BE2C (cell line): ENCODE data around the gene ABCA4.

Experiments
- DNase-seq: peaks from one replicate; pipeline ENCODE4 v3.0.0-alpha.2; 2020
- H3K27me3 ChIP-seq: fragments of 250-450 bp; sonication (Bioruptor Pico); 2 replicates; pipeline ENCODE4 v1.5.1; 2020; ENCODE audit warnings: mild to moderate bottlenecking
- H3K36me3 ChIP-seq: fragments of 250-450 bp; sonication (Bioruptor Pico); 2 replicates; pipeline ENCODE4 v1.5.1; 2020; ENCODE audit warnings: mild to moderate bottlenecking
- H3K4me1 ChIP-seq: fragments of 250-450 bp; sonication (Bioruptor Pico); 2 replicates; pipeline ENCODE4 v1.5.1; 2020
- H3K4me3 ChIP-seq: 2 replicates; pipeline ENCODE4 v1.5.1; 2011; ENCODE audit warnings: low read depth, low read length
- H3K9me3 ChIP-seq: fragments of 250-450 bp; sonication (Bioruptor Pico); 2 replicates; pipeline ENCODE4 v1.5.1; 2020
- TF ChIP-seq, protein P1 (sequence below): IDR thresholded peaks from 2 replicates; pipeline ENCODE4 v1.5.1; 2012; ENCODE audit warnings: mild to moderate bottlenecking, low read depth, low read length

ABCA4 gene

DNA sequence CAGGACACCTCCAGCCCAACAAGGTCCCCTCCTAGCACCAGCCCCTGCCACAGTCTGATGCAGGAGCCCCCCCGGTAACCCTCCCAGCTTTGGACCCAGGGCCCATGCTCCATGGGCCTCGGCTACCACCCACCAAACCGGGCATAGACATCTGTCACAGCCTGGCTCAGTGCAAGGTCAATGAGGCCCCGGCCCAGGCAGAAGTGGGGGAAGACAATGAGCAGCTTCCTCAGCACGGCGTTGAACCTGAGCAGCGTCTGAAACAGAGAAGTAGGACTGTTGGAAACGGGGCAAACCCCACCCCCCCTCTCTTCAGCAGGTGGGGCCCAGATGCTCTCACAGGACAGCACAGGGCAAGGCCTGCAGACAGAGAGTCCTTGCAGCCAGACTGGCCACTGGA, 109.8 kb downstream of the ABCA4 start:
- Histone ChIP-seq H3K9me3 (no peaks in the 10 kb centered on the region), H3K36me3 (no peaks in the 10 kb centered on the region), H3K4me1 (no peaks in the 10 kb centered on the region), H3K27me3 (no peaks in the 10 kb centered on the region), H3K4me3 (no peak overlapping the region)
- DNase-seq: no peak
- TF ChIP-seq, protein P1, sequence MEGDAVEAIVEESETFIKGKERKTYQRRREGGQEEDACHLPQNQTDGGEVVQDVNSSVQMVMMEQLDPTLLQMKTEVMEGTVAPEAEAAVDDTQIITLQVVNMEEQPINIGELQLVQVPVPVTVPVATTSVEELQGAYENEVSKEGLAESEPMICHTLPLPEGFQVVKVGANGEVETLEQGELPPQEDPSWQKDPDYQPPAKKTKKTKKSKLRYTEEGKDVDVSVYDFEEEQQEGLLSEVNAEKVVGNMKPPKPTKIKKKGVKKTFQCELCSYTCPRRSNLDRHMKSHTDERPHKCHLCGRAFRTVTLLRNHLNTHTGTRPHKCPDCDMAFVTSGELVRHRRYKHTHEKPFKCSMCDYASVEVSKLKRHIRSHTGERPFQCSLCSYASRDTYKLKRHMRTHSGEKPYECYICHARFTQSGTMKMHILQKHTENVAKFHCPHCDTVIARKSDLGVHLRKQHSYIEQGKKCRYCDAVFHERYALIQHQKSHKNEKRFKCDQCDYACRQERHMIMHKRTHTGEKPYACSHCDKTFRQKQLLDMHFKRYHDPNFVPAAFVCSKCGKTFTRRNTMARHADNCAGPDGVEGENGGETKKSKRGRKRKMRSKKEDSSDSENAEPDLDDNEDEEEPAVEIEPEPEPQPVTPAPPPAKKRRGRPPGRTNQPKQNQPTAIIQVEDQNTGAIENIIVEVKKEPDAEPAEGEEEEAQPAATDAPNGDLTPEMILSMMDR: no peak

DNA sequence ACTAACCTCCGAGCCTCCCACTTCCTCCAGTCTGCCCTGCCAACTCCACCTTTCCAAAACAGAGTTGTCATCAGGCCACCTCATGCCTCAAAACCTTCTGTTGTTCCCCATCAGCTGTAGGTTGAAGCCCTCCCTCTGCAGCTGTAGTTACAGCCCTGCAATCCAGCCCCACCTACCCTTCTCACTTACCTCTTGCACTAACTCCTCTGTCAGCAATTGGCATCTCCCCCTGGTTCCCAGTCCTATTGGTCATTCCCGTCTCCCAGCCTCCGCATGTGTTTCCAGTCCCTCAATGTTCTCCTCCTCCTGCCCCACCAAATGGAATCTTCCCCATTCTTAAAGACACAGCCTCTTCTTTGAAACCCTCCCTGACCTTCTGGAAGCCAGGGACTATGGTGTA, 111.6 kb downstream of the ABCA4 start:
- TF ChIP-seq, protein P1: no peak
- Histone ChIP-seq H3K27me3 (no peaks in the 10 kb centered on the region), H3K4me3 (no peak overlapping the region), H3K4me1 (no peaks in the 10 kb centered on the region), H3K9me3 (no peaks in the 10 kb centered on the region), H3K36me3 (no peaks in the 10 kb centered on the region)
- no peak for DNase-seq

DNA sequence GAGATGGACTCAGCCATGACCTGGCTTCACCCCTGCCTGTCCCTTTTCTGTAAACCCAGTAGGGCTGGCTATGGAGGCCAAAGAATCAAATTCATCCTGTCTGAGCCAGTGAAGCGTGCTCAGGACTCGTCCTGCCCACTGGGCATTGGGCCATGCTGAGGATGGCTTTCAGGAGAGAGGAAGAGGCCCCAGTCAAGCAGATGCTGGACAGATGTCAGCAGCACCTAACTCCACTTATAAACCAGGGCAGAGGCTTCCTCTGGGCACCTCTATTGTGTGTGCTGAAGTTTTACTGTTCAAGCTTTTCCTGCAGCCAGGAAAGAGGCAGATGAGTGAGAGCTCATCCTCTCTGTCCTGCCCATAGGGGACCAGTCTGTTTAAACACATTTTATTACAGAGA, 114.3 kb downstream of the ABCA4 start:
- Histone ChIP-seq H3K27me3 (no peaks in the 10 kb centered on the region), H3K4me1 (no peaks in the 10 kb centered on the region), H3K4me3 (no peak overlapping the region), H3K9me3 (no peaks in the 10 kb centered on the region), H3K36me3 (no peaks in the 10 kb centered on the region)
- DNase-seq: no peak
- TF ChIP-seq, protein P1: no peak

DNA sequence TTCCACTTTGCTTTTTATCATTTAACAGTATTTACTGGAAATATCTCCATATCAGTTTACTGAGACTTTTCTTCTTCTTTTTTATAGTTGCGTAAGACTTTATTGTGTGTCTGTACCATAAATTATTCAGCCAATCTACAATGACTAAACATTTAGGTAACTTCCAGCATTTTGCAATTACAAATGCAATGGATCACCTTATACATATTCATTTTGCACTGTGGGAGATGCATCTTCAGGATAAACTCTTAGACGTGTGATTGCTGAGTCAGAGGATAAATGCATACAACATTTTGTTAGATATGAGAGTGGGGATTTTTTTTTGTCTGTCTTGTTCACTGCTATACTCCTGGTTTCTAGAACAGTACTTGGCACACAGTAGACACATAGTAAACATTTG, 116.0 kb downstream of the ABCA4 start:
- TF ChIP-seq, protein P1: no peak
- H3K27me3 ChIP-seq: no peaks in the 10 kb centered on the region
- no peaks in the 10 kb centered on the region for H3K36me3 ChIP-seq
- H3K9me3 ChIP-seq: no peaks in the 10 kb centered on the region
- H3K4me1 ChIP-seq: no peaks in the 10 kb centered on the region
- H3K4me3 ChIP-seq: no peak overlapping the region
- no peak for DNase-seq

DNA sequence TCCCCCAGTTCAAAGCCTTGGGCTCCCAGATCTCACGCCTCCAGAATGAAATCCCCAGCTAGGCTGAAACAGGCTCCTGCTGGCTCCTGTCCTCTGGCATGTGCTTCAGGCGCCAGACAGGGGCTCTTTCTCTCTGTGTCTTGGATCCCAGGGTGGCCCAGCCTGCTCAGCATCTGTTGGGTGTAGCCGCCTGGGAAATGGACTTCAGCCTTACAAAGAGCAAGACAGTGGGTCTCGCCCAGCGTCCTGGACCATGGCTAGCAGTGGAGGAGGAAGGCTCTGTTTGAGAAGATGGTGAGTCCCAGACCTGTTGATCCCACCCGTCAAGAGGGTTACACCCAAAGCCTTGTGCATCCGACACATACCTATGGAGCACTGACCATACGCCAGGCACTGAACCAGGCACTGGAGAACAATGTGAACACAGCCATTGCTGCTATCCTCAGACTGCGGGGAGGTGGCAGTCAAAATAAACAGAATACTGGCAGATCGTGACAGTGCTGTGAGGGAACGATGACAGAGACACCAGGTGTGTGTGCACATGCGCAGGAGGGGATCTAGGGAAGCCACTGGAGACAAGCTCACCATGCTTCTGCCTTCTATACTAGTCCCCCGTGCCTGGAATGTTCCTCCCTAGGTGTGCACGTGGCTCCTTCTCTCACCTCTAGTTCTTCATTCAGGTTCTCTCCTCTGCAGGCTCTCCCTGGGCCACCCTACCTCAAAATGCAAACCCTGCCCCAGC, 118.7 kb downstream of the ABCA4 start:
- no peak for DNase-seq
- Histone ChIP-seq H3K4me3 (no peak overlapping the region), H3K36me3 (no peaks in the 10 kb centered on the region), H3K9me3 (no peaks in the 10 kb centered on the region), H3K27me3 (no peaks in the 10 kb centered on the region), H3K4me1 (no peaks in the 10 kb centered on the region)
- TF ChIP-seq, protein P1: no peak

DNA sequence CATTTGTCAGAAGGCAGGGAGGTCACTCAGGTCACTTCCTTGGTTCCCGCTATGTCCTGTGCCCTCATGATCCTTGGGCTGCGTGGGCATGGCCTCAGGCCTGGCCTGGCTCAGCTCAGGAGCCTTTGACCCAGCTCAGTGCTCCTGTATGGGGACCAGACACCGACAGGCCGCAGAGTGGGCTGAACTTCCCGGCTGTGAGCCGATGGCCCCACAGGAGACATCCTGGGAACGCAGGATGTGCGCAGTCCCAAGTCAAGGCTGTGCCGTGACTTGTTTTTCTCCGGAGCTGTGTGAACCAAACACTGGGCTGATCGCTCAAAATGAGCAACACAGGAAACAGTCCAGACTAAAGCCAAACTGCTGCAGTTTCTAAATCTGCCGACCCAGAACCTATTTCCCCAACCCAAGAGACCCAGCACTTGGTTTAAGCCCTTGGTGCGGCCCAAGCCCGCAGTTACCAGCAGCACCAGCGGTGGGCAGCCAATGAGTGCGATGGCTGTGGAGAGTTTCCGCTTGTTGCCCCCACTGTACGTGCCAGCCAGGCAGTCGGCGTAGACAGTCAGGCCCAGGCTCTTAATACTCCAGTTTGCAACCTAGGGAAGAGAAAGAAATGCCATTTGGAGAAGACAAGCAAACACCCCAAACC, 119.4 kb downstream of the ABCA4 start:
- H3K4me3 ChIP-seq: no peak overlapping the region
- H3K27me3 ChIP-seq: no peaks in the 10 kb centered on the region
- H3K36me3 ChIP-seq: no peaks in the 10 kb centered on the region
- H3K4me1 ChIP-seq: no peaks in the 10 kb centered on the region
- TF ChIP-seq, protein P1: no peak
- DNase-seq: no peak
- H3K9me3 ChIP-seq: no peaks in the 10 kb centered on the region
